Mucosa of descending colon (tissue), 3 donors: ENCODE results near the gene ZNF30. TPM values are rescaled to one million over a fixed set of nuclear protein-coding genes. Genes with fewer than 3 reads are reported as not detected.
A peak's percentile ranks its signal among the peaks of the same experiment; 100 is the strongest.

Experiments
- ATAC-seq: fragments of 200-7000 bp; cut with Tn5 transposase; one replicate; pipeline ENCODE4 v1.9.1; 2020; ENCODE audit warnings: mild to moderate bottlenecking, moderate library complexity
- DNase-seq, 3 donors: peaks; one replicate each; pipeline ENCODE4 v3.0.0-alpha.2; 2020
- H3K36me3 ChIP-seq: fragments of 200-600 bp; one replicate; pipeline ENCODE4 v1.8.0; 2021; ENCODE audit warnings: low read depth, mild to moderate bottlenecking
- H3K4me1 ChIP-seq: fragments of 200-600 bp; one replicate; pipeline ENCODE4 v1.8.0; 2021; ENCODE audit warnings: low read depth, mild to moderate bottlenecking
- H3K4me3 ChIP-seq: fragments of 200-600 bp; one replicate; pipeline ENCODE4 v1.8.0; 2021; ENCODE audit warnings: mild to moderate bottlenecking
- H3K9me3 ChIP-seq: fragments of 200-600 bp; one replicate; pipeline ENCODE4 v1.8.0; 2021; ENCODE audit warnings: mild to moderate bottlenecking
- CTCF ChIP-seq: fragments of 200-600 bp; IDR thresholded peaks from one replicate; pipeline ENCODE4 v1.8.0; 2022; ENCODE audit warnings: antibody characterized with exemption, mild to moderate bottlenecking
- intact Hi-C, 2 donors: fragments of 100-400 bp; cut with DNase I in 1 of 2; cut with micrococcal nuclease in 1 of 2; formaldehyde crosslinking; loops; one replicate each; pipeline versions ENCODE4 v1.11.0 to v1.11.1; 2022; cut with DNase I, micrococcal nuclease
- total RNA-seq, 3 donors: library from RNA; stranded (reverse); fragmentation: NEBNext Ultra II Directional in 2 of 3; extraction: Animal tissue kit (Norgen Biotek cat#: 25700) in 2 of 3; gene quantifications; one replicate each; pipeline versions ENCODE4 v1.2.1 to v1.2.4, GENCODE V29; 2021 to 2023
- donor health status: DM: no; HTN: no; CAD: no; lungs with moderate emphysema.
- donor health status: DM: no; HTN: no; CAD: no.
- donor health status: DM: no; HTN: yes; CAD: no.

Gene ZNF30
- total RNA-seq, 3 donors from 2014 or later: 1.3 to 4.9 (median 2.1) TPM

DNA sequence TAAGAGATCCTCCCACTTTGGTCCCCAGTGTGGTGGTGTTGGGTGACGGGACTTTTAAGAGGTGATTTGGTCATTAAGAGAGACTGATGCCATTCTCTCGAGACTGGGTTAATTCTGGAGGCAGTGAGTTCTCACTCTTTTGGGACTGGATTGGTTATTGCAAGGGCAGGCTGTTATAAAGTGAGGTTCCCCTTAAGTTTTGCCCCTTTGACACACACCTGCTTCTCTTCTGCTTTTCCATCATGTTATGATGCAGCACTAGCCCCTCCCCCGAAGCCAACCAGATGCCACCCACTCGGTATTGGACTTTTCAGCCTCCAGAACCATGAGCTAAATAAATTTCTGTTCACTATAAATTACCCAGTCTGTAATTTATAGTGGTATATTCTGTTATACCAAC is 57.1 kb downstream of the ZNF30 start:
- H3K4me1 ChIP-seq: no peaks in the 10 kb centered on the region
- no peaks in the 10 kb centered on the region for H3K9me3 ChIP-seq
- intact Hi-C loops: no loop called here
- no peak for ATAC-seq
- H3K4me3 ChIP-seq: no peak overlapping the region
- DNase-seq: no peak
- TF ChIP-seq CTCF: no peak
- H3K36me3 ChIP-seq: no peaks in the 10 kb centered on the region

DNA sequence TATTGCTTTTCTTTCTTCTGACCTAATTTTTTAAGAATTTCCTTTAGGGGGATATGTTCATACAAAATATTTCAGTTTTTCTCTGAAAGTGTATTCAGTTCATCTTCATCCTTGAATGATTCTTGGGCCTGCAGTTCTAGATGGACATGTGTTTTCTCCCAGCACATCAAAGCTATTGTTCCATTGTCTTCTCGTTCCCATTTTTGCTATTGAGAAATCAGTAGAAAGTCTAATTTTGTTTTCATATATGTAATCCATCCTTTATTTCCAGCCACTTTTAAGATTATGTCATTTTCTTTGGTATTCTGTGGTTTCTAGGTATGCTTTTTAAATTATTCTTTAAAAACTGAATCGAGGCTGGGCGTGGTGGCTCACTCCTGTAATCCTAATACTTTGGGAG is 57.6 kb downstream of the ZNF30 start:
- intact Hi-C loops: no loop called here
- H3K4me1 ChIP-seq: no peaks in the 10 kb centered on the region
- ATAC-seq (no peak), DNase-seq (no peak)
- H3K36me3 ChIP-seq: no peaks in the 10 kb centered on the region
- no peak for TF ChIP-seq CTCF
- no peak overlapping the region for H3K4me3 ChIP-seq
- H3K9me3 ChIP-seq: no peaks in the 10 kb centered on the region

GRCh38 chr19:34985249-34986022 is 58.7 kb downstream of the ZNF30 start:
- no peak overlapping the region for H3K4me3 ChIP-seq
- peak; percentile 77 for ATAC-seq
- no peaks in the 10 kb centered on the region for H3K9me3 ChIP-seq
- peak in 1 of 3 donors; percentile 38 for DNase-seq
- intact Hi-C loops: no loop called here
- no peak for TF ChIP-seq CTCF
- H3K4me1 ChIP-seq: no peaks in the 10 kb centered on the region
- no peaks in the 10 kb centered on the region for H3K36me3 ChIP-seq

DNA sequence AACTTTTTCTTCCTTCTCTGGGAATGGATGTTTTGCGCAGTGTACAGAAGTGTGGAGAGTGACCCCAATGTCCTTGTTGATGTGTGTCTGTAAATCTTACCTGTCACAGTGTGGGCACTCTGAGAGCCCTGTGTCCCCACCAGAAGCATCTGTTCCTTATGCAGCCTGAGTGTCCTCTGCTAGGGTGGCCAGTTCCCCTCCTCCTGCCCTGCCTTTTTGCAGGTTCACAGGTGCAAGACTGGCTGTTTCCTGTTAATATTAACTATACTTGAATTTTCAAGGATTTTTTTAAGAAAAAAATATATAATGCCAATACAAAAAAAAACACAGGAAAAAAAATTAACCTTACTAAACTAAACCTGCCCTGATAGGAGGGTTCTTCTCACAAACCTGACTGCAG is 61.4 kb downstream of the ZNF30 start:
- Histone ChIP-seq H3K4me3 (no peak overlapping the region), H3K36me3 (no peaks in the 10 kb centered on the region), H3K9me3 (no peaks in the 10 kb centered on the region), H3K4me1 (no peaks in the 10 kb centered on the region)
- ATAC-seq (no peak), DNase-seq (no peak)
- intact Hi-C loops: no loop called here
- no peak for TF ChIP-seq CTCF

- DNase-seq (no peak), ATAC-seq (no peak)
- intact Hi-C loops: no loop called here
- Histone ChIP-seq H3K4me1 (peaks cover 2% of the 10 kb centered on the region), H3K36me3 (no peaks in the 10 kb centered on the region), H3K4me3 (no peak overlapping the region), H3K9me3 (no peaks in the 10 kb centered on the region)
- TF ChIP-seq CTCF: no peak
Measured at GRCh38 chr19:34989298-34989697, 62.6 kb downstream of the ZNF30 start.
